Measurements from ENCODE around the gene NAT8.
"Not testable (repeated sequence)": the region's sequence is repeated elsewhere in the genome, so short reads cannot be mapped to it uniquely, and the experiment has no call there.

DNA sequence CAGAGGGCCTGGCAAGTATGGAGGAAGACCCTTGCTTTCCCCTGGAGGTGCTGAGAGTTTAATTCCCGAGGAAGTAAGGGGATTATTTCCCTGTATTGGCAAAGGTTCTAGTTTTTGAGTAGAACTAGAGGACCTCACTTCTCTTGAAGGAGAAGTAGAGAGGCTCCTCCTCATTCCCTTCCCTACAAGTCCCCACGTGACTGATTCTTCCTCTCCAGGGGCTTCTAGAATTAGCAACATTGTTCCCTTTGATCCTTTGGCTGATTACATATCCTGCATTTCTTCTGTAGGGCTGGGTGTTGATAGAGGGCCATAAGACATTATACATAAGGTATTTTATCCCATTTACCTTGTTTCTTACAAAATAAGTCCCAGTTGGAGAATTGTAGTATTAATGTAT is 35.8 kb upstream of the NAT8 start:
- not testable (repeated sequence) for TF ChIP-seq CTCF, POLR2A (IDR thresholded peaks at IDR 0.05)
